OCI-LY3 (cell line): ENCODE results near the gene ZNF287.
A peak's percentile ranks its signal among the peaks of the same experiment; 100 is the strongest.
"Not testable (repeated sequence)": the region's sequence is repeated elsewhere in the genome, so short reads cannot be mapped to it uniquely, and the experiment has no call there.

ENCODE experiments used
- H2AFZ ChIP-seq: fragments of 200-600, 300-600 bp; shearing (Covaris generic); 2 replicates; pipeline ENCODE4 v1.6.0; 2014; ENCODE audit warnings: antibody characterized with exemption, low read depth, low read length
- H3K27ac ChIP-seq: fragments of 200-600, 300-600 bp; sonication (generic); 2 replicates; pipeline ENCODE4 v1.5.1; 2014; ENCODE audit warnings: mild to moderate bottlenecking, low read length, moderate library complexity, mixed read lengths
- H3K27me3 ChIP-seq: fragments of 200-600, 300-600 bp; sonication (generic); 2 replicates; pipeline ENCODE4 v1.6.1; 2014; ENCODE audit warnings: low read depth, low read length, mixed read lengths
- H3K36me3 ChIP-seq: fragments of 200-600, 300-600 bp; sonication (generic); replicated peaks from 2 replicates; pipeline ENCODE3; 2014; ENCODE audit warnings: low read depth, low read length, mixed read lengths
- H3K4me1 ChIP-seq: fragments of 300-600, 200-600 bp; sonication (generic); 2 replicates; pipeline ENCODE4 v1.6.1; 2014; ENCODE audit warnings: low read length, mixed read lengths
- H3K4me2 ChIP-seq: fragments of 200-600, 300-600 bp; sonication (generic); 2 replicates; pipeline ENCODE4 v1.6.1; 2014; ENCODE audit warnings: low read length, mixed read lengths
- H3K4me3 ChIP-seq: fragments of 300-600, 200-600 bp; sonication (generic); 2 replicates; pipeline ENCODE4 v1.5.1; 2014; ENCODE audit warnings: antibody characterized with exemption, mild to moderate bottlenecking, low read length, moderate library complexity
- H3K79me2 ChIP-seq: fragments of 300-600, 200-600 bp; shearing (Covaris generic); 2 replicates; pipeline ENCODE4 v1.6.1; 2014; ENCODE audit warnings: mild to moderate bottlenecking, low read length, mixed read lengths
- H3K9ac ChIP-seq: fragments of 300-600, 200-600 bp; shearing (Covaris generic); 2 replicates; pipeline ENCODE4 v1.6.0; 2014; ENCODE audit warnings: mild to moderate bottlenecking, low read length, moderate library complexity
- H3K9me3 ChIP-seq: fragments of 200-600, 300-600 bp; shearing (Covaris generic); 2 replicates; pipeline ENCODE4 v1.6.1; 2014; ENCODE audit warnings: low read length, mixed read lengths; ENCODE audit not compliant: insufficient read depth
- H4K20me1 ChIP-seq: fragments of 200-600, 300-600 bp; sonication (generic); 2 replicates; pipeline ENCODE4 v1.6.1; 2016; ENCODE audit warnings: low read length, mixed read lengths; ENCODE audit not compliant: insufficient read depth
- EZH2phosphoT487 ChIP-seq: fragments of 200-600 bp; shearing (Covaris generic); IDR thresholded peaks from 2 replicates; pipeline ENCODE4 v1.6.1; 2018; ENCODE audit warnings: antibody characterized with exemption, mixed run types, low read depth
- TF ChIP-seq, protein P1 (sequence below): fragments of 200-600, 300-600 bp; sonication (generic); IDR thresholded peaks from 2 replicates; pipeline ENCODE4 v1.5.1; 2014; ENCODE audit warnings: antibody characterized with exemption, low read length, low read depth

The ZNF287 gene

DNA sequence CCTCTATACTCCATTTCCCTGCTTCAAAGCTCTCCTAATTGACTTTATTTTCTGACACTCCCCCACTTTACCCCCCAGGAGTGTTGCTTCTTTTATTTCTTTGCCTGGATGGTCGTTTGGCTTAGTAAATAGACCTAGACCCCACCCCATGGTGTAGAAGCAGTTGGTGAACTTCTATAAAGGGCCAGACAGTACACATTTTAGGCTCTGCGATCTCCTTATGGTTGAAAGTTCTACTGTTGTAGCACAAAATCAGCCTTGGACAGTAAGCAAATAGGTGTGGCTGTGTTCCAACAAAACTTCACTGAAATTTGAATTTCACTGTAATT, 31.9 kb downstream of the ZNF287 start:
- Histone ChIP-seq H3K9me3 (no peaks in the 10 kb centered on the region), H3K27me3 (no peaks in the 10 kb centered on the region), H3K4me1 (0 out of 2 replicates have a peak, but pooled peaks cover 4% of the 10 kb centered on the region), H2AFZ (0 out of 2 replicates have a peak overlapping the region, but pooled peaks have one; percentile 39), H3K9ac (no peak overlapping the region), H3K79me2 (no peaks in the 10 kb centered on the region), H4K20me1 (no peaks in the 10 kb centered on the region), H3K4me2 (no peak overlapping the region), H3K36me3 (no peaks in the 10 kb centered on the region), H3K27ac (no peak overlapping the region), H3K4me3 (no peak overlapping the region)
- no peak for TF ChIP-seq EZH2phosphoT487
- TF ChIP-seq, protein P1, sequence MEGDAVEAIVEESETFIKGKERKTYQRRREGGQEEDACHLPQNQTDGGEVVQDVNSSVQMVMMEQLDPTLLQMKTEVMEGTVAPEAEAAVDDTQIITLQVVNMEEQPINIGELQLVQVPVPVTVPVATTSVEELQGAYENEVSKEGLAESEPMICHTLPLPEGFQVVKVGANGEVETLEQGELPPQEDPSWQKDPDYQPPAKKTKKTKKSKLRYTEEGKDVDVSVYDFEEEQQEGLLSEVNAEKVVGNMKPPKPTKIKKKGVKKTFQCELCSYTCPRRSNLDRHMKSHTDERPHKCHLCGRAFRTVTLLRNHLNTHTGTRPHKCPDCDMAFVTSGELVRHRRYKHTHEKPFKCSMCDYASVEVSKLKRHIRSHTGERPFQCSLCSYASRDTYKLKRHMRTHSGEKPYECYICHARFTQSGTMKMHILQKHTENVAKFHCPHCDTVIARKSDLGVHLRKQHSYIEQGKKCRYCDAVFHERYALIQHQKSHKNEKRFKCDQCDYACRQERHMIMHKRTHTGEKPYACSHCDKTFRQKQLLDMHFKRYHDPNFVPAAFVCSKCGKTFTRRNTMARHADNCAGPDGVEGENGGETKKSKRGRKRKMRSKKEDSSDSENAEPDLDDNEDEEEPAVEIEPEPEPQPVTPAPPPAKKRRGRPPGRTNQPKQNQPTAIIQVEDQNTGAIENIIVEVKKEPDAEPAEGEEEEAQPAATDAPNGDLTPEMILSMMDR: no peak

DNA sequence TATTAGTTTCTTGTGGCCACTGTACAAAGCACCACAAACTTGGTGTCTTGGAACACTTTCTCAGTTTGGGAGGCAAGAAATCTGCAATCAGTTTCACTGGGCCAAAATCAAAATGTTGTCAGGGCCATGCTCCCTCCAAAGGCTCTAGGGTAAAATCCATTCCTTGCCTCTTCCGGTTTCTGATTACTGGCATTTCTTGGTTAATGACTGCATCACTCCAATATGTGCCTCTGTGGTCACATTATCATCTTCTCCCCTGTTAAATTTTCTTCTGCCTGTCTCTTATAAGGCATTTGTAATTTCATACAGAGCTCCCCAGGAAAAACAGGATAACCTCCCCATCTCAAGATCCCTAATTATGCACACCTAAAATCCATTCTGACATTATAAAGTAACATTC, 34.8 kb downstream of the ZNF287 start:
- TF ChIP-seq, protein P1: no peak
- no peak for TF ChIP-seq EZH2phosphoT487
- Histone ChIP-seq H3K79me2 (no peaks in the 10 kb centered on the region), H3K4me3 (no peak overlapping the region), H3K4me2 (no peak overlapping the region), H3K36me3 (no peaks in the 10 kb centered on the region), H3K4me1 (0 out of 2 replicates have a peak, but pooled peaks cover 4% of the 10 kb centered on the region), H3K27ac (no peak overlapping the region), H3K27me3 (no peaks in the 10 kb centered on the region), H3K9me3 (no peaks in the 10 kb centered on the region), H3K9ac (no peak overlapping the region), H2AFZ (no peak overlapping the region), H4K20me1 (no peaks in the 10 kb centered on the region)

DNA sequence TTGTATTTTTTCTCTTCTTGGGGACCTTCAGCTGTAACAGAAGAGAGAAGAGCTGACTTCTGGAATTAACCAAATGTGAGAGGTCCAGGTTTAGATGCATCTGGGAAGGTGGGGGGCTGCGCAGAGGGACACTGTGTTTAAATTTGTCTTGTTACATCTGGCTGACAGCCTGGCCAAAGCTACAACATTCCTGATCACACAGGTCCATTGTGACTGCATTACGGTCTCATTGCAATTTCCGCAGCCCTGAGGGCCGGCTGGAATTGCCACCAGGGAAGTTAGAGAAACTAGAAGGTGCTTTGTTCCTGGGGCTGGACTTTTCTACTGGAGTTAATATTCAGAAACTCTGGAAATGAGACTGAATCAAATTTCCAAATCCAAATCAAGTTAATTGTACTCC, 39.1 kb downstream of the ZNF287 start:
- H3K79me2 ChIP-seq: no peaks in the 10 kb centered on the region
- no peaks in the 10 kb centered on the region for H3K27me3 ChIP-seq
- H3K36me3 ChIP-seq: no peaks in the 10 kb centered on the region
- H3K27ac ChIP-seq: no peak overlapping the region
- H3K4me1 ChIP-seq: 0 out of 2 replicates have a peak, but pooled peaks cover 2% of the 10 kb centered on the region
- H3K4me3 ChIP-seq: no peak overlapping the region
- H4K20me1 ChIP-seq: no peaks in the 10 kb centered on the region
- TF ChIP-seq, protein P1: no peak
- no peak for TF ChIP-seq EZH2phosphoT487
- H3K9ac ChIP-seq: no peak overlapping the region
- H3K9me3 ChIP-seq: no peaks in the 10 kb centered on the region
- H3K4me2 ChIP-seq: no peak overlapping the region
- no peak overlapping the region for H2AFZ ChIP-seq

DNA sequence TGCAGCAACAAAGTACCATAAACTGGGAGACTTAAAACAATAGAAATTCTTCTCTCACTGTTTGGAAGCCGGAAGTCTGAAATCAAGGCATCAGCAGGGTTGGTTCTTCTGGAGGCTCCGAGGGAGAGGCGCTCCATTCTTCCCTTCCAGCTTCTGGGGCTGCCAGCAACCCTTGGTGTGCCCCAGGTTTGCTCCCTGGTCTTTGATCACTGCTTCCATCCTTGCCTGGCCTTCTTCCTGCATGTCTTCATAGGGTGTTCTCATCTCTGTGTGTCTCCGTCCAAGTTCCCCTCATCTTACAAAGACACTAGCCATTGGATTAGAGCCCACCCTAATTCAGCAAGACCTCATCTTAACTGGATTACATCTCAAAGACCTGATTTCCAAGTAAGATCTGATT, 41.7 kb downstream of the ZNF287 start:
- Histone ChIP-seq H3K4me2 (no peak overlapping the region), H3K36me3 (no peaks in the 10 kb centered on the region), H3K4me3 (no peak overlapping the region), H4K20me1 (no peaks in the 10 kb centered on the region), H3K27me3 (no peaks in the 10 kb centered on the region), H3K27ac (no peak overlapping the region), H3K9me3 (no peaks in the 10 kb centered on the region), H2AFZ (no peak overlapping the region), H3K9ac (no peak overlapping the region), H3K4me1 (no peaks in the 10 kb centered on the region), H3K79me2 (no peaks in the 10 kb centered on the region)
- TF ChIP-seq, protein P1: no peak
- TF ChIP-seq EZH2phosphoT487: no peak

DNA sequence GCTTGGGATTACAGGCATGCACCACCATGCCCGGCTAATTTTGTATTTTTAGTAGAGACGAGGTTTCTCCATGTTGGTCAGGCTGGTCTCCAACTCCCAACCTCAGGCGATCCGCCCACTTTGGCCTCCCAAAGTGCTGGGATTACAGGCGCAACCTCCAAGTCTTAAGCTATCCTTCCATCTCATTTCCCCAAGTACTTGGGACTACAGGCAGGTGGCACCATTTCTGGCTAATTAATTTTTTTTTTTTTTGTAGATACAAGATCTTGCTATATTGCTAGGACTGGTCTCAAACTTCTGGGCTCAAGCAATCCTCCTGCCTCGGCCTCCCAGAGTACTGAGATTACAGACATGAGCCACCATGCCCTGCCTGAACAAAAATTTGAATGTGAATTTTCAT, 43.4 kb downstream of the ZNF287 start:
- H3K27me3 ChIP-seq, H3K9me3 ChIP-seq, H3K27ac ChIP-seq, H3K4me2 ChIP-seq, H4K20me1 ChIP-seq, H3K4me3 ChIP-seq, H2AFZ ChIP-seq, H3K4me1 ChIP-seq, H3K36me3 ChIP-seq, H3K79me2 ChIP-seq, H3K9ac ChIP-seq: not testable (repeated sequence)
